VCaP (cell line): ENCODE data around the gene HIP1.
"Not testable (repeated sequence)": the region's sequence is repeated elsewhere in the genome, so short reads cannot be mapped to it uniquely, and the experiment has no call there.

Experiments
- H3K27ac ChIP-seq: fragments of 450-650 bp; 2 replicates; pipeline ENCODE4 v1.5.1; 2017
- CTCF ChIP-seq: fragments of 450-650 bp; conservative IDR thresholded peaks from 2 replicates; pipeline ENCODE4 v1.5.1; 2017; ENCODE audit warnings: mild to moderate bottlenecking, moderate library complexity

Gene HIP1

DNA sequence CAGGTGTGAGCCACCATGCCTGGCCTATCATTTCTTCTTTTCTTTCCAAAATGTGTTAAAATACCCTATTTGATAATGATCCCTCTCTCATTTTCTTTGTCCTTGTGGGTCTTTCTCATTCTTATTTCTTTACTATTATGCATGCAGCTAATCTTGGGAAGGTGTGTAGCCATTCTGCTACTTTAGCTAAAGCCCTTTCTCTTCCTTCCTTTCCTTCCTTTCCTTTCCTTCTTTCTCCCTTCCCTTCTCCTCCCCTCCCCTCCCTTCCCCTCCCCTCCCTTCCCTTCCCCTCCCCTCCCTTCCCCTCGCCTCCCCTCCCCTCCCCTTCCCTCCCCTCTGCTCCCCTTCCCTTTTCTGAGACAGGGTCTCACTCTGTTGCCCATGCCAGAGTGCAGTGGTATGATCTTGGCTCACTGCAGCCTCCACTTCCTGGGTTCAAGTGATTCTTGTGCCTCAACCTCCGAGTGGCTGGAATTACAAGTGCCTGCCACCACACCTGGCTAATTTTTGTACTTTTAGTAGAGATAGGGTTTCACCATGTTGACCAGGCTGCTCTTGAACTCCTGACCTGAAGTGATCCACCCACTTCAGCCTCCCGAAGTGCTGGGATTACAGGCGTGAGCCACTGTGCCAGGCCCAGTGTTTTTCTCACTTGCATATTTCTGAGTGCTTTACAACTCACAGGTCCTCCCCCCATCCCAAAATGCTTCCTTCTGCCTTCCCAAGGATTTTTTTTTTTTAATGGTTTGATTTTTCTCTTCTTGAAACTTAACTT lies 42.3 kb downstream of the HIP1 start:
- H3K27ac ChIP-seq, result no peak overlapping the region
- no peak for TF ChIP-seq CTCF

DNA sequence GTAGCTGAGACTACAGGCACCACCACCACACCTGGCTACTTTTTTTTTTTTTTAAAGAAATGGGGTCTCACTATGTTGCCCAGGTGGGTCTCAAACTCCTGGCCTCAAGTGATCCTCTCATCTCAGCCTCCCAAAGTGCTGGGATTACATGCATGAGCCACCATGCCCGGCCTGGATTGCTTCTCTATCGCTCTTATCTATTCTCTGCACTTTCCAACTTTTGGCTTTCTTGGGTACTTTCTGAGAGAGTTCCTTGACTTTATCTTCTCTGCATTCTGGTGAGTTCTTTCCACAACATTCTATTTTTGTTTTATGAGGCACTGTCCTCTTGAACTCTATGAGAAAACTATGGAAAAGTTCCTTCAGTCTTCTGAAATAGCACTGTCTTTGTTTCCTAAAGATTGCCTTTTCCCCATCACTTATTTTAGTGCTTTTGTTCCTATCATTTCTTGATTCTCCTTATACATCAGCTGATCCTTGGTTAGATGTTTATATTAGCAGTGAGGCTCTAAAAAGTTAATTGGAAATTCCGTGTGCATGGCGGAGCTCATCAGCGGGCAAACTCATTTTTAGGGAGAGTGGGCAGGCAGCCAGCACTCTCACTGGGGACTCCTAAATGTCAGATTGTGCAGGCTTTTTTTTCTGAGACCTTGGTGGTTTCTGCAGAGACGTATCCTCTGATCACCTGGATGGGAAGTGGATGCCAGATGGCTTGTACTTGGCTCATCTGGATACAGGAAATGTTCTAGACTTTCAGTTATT lies 43.9 kb downstream of the HIP1 start:
- no peak overlapping the region for H3K27ac ChIP-seq
- no peak for TF ChIP-seq CTCF

DNA sequence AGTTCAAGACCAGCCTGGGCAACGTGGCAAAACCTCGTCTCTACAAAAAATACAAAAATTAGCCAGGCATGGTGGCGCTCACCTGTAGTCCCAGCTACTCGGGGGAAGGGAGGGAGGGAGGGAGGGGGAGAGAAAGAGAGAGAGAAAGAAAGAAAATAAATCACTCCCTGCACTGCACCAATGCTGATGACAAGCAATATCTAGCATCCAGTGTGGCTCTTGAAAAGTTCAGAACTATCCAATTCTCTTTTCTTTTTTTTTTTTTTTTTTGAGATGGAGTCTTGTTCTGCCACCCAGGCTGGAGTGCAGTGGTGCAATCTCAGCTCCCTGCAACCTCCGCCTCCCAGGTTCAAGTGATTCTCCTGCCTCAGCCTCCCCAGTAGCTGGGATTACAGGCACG lies 45.1 kb downstream of the HIP1 start:
- not testable (repeated sequence) for H3K27ac ChIP-seq

GRCh38 chr7:75691793-75692543 lies 46.8 kb downstream of the HIP1 start:
- TF ChIP-seq CTCF, result no peak
- no peak overlapping the region for H3K27ac ChIP-seq

- no peak for TF ChIP-seq CTCF
- H3K27ac ChIP-seq, result no peak overlapping the region
Measured at GRCh38 chr7:75690121-75690523, 48.6 kb downstream of the HIP1 start.

DNA sequence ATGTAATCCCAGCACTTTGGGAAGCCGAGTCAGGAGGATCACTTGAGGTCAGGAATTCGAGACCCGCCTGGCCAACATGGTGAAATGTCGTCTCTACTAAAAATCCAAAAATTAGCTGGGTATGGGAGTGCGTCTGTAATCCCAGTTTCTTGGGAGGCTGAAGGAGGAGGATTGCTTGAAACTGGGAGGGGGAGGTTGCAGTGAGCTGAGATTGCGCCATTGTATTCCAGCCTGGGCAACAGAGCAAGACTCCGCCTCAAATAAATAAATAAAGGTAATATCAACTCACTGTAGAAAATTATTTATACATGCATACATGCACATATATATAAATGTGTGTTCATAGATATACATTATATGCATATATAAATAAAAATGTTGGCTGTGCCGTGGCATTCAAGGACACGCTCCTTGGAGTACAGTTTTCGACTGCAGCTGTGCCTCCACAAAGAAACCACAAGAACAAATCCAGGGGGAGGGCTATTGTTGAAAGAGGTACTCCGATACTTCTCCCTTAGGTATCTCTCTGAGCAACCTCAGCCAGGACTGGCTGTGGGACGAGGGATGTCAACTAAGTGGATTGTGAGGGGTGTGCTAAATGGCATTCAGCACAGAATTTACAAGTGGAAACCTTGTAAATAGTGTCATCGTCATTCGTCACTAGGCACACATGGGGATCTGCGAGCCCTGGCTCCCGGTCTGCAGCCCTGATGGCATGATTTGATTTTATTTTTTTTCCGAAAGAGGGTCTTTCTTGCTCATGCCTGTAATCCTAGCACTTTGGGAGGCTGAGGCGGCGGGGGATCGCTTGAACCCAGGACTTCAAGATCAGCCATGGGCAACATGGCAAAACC lies 49.3 kb downstream of the HIP1 start:
- no peak for TF ChIP-seq CTCF
- H3K27ac ChIP-seq, result no peak overlapping the region

GRCh38 chr7:75688200-75689136 lies 50.3 kb downstream of the HIP1 start:
- no peak for TF ChIP-seq CTCF
- no peak overlapping the region for H3K27ac ChIP-seq
